ENCODE data around the gene GAREM1.

Gene GAREM1

DNA sequence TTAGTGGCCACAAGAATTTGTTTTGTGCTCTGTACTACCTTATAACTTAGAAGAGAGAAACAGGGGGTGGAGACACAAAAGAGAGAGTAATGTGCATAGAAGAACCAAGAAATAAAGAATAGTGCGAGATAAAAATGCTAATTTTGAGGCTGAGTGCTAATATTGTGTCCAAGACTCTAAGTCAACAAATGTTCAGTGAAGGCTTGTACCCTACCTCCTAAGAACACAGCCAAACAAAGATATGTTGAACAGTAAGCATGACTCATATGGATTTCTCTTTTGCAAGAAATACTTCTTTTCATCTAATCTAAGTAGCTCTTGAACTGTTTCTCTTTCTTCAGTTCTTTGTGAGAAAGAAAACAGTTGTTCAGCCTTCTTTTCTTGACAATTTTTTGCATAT is 45.2 kb downstream of the GAREM1 start:
- no peak for DNase-seq (ENCODE audit: low spot score)

DNA sequence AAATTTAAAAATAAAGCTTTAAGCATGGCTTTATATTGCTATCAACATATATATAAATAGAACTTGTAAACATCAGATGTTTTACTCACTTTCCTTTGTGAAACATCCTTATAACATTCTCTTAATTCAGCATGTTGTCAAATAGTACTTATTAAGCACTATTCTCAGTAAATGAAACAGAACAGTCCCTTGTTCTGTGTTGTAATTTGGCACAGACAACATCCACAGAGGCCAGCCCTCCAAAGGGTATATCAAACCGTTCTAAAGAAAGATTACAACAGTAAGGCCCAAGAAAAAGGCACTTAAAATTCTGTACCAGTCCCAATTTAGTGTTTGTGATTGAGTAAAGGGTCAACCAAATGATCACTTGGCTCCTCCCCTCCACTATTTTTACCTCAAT is 46.0 kb downstream of the GAREM1 start:
- DNase-seq (ENCODE audit: low spot score): no peak

DNA sequence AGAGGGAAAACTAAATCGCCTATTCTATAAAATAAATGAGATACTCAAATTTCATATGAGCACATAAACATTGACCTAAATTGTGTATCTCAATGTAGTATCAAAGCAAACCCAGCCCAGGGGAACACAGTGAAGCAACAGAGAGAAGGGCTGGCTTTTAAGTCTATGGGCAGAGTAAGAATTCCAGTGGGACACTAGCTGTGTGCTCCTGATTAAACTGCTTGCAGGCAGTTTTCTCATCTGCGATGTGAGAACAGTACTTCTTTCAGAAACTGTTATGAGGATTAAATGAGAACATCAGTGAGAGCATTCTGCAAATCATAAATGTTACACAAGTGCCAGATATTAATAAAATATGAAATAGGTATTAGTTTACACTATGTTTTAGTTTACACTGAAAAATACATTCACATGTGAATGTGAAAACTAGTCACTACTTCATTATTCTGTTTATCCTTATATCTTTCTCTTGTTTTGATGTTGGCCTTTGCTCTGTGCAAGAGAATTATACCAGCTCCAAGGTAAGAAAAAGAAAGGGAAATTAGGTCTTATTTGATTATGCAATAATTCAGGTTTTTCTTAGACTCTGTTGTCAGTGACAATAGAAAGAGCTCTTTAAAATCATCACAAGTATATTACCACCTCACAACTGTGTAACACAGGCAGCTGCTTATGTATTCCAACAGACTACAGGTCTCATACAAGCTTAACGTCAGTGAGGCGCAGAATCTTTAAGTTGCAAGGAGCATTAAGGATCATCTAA is 47.5 kb downstream of the GAREM1 start:
- DNase-seq (ENCODE audit: low spot score): no peak

DNA sequence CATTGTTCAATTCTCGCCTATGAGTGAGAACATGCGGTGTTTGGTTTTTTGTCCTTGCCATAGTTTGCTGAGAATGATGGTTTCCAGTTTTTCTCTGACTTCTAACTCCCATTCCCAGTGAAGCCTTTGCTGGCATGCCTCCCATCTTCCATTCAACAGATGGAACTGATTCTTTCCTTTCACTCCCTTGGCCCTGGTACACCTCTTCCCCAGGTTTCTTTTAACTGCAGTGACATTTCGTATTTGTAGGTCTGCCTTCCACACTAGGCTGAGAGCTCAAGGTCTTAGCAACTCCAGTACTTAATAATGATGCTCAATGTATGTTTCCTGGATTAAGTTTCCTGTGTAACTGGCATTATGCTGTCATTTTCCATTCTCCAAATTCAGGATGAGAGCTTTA is 48.5 kb downstream of the GAREM1 start:
- no peak for DNase-seq (ENCODE audit: low spot score)

DNA sequence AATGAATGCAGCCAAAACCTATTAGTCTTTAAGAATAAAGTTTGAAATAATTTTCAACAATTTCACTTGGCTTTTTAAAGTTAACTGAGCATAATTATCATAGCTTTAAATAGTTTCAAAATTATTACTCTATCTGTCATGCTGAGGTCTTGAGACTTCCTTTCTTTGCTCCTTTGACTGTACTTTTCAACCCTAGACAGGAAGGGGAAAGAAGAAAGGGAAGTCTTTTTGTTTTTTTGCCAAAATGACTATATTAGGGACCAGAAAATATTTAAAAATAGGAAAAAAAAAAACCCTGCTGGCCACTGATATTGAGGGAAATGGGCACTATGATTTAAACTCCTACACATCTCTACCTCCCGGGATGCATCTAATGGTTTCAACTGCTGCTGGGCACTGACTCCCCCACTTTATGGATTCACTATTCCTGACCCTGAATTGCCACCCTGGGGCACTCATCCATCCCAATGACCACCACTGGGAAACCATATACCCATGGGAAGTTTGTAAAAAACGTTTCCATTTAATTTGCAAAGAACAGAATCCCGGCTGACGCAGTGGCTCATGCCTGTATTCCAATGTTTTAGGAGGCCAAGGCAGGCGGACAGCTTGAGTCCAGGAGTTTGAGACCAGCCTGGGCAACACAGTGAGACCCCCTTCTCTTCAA is 50.5 kb downstream of the GAREM1 start:
- DNase-seq (ENCODE audit: low spot score): no peak

DNA sequence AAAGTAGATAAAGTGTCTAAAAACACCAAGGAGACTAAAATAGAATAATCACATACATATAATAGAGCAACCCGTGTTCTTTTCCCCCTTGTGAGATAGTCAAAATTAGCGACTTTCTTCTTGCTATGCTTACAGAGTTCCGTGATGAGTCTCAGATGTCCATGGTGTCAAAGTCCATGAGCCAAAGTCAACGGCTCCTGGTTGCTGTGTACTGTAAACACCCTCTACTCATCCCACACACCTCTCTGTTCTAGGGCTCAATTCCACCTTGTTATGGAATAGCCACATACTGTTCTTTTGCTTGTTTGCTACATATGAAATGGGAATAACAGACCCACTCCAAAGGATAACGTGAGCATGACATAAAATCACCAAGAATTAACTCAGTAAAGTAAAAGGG is 52.5 kb downstream of the GAREM1 start:
- DNase-seq (ENCODE audit: low spot score): no peak

DNA sequence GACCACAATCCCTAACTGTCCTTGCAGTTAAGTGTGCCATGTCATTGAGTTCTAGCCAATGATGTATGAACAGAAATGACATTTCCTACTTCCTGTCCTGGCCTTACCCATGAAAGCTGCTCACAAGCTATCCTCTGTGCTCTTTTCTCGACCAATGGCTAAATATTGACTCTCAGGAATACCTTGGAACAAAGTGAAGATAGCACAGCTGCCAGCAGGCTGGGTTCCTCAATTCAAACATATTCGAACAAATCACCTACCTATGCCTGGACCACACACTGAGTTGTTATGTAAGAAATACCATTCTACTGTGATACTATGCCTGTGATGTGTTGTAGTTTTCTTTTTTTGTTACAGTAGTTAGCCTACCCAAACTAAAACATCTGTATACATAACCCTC is 65.1 kb downstream of the GAREM1 start:
- DNase-seq (ENCODE audit: low spot score): no peak

DNA sequence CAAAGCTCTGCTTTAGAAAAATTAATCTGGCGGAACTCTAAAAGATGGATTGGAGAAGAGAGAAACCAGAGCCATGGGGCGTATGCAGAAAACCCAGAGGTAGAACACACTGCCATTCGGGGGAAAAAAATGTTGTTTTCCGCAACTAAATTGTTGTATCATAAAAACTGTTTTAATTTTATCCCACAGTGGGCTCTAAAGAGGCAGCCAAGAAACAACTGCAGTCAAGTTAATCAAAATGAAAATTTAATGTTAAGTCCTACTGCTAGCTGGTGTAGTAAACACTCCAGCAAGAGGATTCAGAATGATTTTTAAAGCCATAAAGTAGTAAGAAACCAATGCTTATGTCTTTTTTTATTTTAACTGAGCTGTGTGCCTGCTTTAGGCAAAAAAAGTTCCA is 69.1 kb downstream of the GAREM1 start:
- no peak for DNase-seq (ENCODE audit: low spot score)

DNA sequence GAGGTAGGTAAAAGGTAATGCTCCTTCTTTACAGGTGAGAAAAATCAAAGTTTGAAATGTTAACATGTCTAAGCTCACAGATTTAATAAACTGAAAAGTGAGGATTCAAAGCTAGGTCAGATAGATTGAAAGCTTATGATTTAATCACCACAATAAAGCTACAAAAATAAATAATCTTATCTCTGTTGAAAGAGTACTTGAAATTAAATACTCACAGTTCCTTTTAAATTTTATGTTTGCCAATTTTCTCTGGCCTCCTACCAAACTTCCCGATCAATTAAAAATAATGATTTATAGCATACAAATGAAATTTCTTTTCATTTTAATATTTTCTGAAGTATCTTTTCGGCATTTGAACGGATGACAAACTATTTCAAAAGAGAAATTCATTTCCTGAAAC is 77.3 kb downstream of the GAREM1 start:
- no peak for DNase-seq (ENCODE audit: low spot score)

DNA sequence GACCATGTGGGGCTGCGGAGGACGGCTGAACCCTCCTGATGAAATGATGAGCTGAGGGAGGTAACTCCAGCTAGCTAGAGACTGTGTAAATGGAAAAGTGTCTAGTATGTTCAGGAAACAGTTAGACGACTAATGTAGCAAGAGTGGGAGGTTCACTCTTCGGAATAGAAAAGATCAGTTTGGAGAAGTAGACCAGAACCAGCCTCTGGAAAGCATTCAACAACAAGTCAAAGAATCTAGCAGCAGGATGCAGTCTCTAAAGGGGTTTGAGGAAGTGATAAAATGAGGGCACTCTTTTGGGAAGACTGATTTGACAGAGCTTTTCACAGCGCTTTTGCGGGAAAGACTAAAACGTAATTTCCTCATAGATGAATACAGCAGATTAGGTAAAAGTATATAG is 79.6 kb downstream of the GAREM1 start:
- no peak for DNase-seq (ENCODE audit: low spot score)

DNA sequence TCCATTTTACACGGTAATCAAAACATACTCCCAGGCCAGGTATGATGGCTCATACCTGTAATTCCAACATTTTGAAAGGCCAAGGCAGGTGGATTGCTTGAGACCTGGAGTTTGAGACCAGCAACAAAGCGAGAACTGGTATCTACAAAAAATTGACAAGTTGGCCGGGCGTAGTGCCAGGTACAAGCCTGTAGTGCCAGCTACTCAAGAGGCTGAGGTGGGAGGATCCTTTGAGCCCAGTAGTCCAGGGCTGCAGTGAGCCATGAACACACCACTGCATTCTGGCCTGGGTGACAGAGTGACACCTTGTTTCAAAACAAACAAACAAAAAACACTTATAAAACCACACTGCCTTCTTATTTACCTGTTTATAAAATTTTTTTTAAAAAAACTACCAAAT is 80.8 kb downstream of the GAREM1 start:
- no peak for DNase-seq (ENCODE audit: low spot score)

DNA sequence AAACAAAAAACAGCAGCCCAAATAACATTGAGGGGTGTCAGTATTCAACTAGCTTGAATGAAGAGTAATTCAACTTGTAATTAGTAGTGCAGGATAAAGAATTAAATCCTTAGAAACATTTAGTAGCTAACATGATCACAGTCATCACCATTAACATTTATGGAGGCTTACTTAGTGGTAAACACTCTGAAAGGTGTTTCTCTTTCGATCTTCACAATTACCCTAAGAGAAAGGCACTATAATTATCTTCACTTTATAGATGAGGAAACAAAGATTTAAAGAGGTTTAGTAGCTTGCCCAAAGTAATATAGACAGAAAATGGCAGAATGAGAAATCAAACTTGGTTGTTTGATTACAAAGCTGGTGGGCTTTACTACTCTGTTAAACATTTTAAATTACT is 81.5 kb downstream of the GAREM1 start:
- no peak for DNase-seq (ENCODE audit: low spot score)

DNA sequence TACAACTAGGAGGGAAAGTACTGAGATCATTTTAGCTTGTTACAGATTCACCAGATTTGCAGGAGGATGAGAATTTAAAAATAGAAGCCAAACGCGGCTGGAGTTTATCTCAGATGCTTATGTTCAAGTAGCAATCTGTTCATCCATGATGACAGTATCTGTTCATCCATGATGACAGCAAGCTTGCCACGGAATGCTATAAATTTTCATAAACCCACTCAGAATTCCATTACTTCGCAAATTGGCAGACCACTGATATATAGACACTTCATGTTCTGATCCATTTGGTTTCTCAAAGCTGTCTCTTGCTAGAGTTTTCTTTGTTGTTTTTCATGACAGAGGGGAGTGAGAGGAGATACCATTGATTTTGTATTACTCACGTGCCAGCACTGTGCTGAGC is 84.2 kb downstream of the GAREM1 start:
- DNase-seq (ENCODE audit: low spot score): no peak

DNA sequence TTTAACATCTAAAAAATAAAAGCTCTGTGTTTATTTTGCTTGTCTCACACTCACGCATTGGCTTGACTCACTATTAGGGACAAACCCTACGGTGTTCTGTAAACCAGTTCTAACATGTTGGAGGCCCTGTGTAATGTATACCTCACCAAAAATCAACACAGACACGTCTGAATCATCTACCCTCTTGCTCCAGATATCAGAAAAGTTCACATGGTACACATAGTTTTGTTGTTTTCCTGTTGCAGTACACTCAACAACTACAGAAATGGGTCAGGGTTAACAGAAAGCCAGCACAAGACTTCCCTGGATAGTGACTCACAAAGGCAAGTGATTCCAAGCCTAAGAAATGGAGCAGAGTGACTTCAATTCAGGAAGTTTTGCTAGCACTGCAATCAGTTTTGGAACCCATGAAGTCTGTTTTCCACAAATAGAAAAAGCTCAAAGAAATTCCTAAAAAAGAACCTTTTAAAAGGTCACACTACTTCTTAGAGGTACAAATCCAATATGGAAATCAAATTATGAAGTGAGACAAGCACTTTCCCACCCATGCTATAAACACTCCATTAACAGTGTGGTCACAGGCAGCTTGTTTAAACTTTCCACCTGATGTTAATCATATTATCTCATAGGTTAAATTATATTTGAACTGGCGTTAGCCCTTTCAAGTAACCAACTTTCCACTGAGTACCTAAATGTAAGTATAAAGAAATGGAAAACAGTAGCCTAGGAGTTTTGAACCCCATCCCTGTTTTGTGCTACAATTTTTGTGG is 87.4 kb downstream of the GAREM1 start:
- no peak for DNase-seq (ENCODE audit: low spot score)

DNA sequence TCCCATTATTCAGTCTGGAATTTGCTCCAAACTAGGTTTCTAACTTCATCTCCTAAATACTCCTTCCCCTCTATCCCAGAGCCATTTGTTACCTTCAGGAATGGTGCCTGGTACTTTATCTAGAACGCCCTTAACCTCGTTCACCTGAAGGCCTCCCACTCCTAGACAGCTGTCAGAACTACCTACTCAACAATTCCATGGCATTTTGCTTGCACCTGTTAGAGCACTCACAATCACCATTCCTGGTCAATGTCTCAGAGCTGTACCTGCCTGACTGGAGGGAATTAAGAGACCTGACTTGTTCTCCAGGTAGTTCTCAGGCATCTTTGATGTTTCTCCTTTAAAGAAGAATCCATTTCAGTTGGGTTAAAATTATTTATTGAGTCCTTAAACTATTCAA is 88.9 kb downstream of the GAREM1 start:
- DNase-seq (ENCODE audit: low spot score): no peak

DNA sequence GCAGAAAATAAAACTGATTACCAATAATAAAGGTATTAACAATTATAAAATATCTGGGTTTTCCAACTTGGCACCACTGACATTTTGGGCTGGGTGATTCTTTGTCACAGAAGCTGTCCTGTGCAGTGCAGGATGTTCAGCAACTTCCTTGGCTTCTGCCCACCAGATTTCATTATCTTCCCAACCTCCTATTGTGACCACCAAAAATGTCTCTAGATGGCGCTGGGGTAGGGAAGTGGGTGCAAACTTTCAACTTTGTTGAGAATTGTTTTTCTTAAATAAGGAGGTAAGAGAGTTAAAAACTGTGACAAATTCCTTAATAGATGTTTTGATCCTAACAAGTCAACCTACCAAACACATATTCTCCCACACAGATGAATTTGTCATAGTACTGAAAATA is 90.1 kb downstream of the GAREM1 start:
- peak; percentile 45 for DNase-seq (ENCODE audit: low spot score)

DNA sequence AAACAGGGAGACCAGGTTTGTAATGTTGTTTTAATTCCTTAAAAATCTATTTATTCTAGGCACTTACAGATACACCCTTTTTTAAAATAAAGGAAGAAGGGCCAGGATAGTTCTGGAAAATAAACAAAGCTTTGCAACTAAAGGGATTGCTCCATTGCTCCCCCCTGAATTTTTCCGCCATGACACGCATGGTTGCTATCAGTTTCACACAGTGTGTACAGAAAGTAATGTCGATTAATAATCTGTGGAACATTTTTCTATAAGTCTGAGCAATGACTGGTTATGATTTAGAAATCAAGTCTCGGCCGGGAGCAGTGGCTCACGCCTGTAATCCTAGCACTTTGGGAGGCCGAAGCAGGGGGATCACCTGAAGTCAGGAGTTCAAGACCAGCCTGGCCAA is 90.8 kb downstream of the GAREM1 start:
- no peak for DNase-seq (ENCODE audit: low spot score)

DNA sequence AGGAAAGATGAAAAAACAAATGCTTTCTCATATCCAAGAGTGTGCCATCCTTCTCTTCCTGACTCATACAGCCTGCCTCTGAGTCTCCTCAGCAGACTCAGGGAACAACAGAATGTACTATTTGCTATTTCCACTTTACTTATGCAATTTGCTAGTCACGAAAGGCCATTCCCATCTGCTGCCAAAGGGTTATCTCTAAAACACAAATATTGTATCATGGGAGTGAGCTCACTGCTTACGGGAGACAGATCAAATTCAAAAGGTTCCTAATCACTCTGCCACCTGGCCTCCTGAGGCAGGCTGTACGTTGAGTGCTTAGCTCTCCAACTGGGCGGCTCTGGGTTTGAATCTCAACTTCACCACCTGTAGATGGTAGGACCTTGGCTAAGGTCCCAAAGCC is 92.0 kb downstream of the GAREM1 start:
- DNase-seq (ENCODE audit: low spot score): peak; percentile 55

DNA sequence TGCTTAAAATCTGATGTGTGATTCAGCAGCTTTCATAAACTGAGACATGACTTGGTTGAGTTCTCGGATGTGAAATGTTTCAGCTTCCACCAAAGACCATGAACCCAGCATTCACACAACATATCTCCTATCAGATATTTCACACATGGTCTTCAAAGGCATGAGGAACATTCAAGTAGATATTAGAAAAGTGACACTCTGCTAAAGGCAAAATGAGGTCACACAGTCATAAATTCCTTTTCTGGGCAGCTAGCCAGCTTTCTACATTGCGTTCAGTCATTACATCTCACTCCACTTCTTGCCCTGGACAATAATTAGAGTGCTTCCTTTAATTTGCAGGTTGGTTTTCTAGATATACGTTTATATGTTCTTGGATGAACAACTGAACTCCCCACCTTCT is 96.7 kb downstream of the GAREM1 start:
- peak; percentile 44 for DNase-seq (ENCODE audit: low spot score)

DNA sequence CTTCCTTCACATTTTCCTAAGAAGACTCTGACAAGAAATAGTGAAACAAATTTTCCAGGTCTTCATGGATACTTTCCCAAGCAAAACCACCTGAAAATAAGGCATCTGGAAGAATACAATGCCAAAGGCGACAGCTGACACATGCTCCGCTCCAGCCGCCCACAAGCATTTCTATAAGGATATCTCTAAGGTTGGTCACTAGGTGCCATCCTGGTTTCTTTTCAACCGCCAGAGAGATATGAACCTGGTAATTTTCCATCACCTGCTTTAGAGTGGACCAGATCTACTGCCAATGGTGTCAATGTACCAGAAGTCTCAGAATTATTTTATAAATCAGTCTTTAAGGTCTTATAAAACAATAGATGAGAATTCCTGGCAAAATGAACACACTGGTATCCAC is 97.2 kb downstream of the GAREM1 start:
- no peak for DNase-seq (ENCODE audit: low spot score)

DNA sequence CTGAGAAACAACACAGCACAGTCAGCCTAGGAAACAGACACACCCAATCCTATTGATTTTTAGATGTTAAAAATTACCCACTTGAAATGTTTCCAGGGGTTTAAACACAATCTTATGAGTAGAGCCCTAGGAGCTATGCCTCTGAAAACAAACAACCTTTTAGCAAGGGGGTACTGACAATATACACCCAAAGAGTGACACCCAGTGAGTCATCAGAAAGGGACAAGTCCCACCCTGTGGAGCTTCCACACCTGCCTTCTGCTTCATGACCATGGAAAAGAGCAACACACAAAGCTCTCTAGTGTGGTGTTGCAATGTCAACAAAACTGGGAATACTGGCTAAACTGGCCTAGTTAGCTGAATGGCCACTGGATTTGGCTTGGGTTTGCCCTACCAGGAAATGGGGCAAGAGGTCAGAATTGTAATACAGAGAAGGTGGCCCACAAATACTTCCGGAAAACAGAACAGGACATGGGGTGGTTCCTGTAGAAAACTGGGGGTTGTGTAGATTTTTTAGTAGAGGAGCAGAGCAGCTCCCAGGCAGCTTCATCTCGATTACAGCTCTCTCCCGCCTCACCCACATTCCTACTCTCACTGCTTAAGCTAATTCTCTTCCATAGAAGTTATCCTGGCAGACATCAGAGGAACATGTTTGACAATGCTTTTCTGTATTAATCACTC is 98.2 kb downstream of the GAREM1 start:
- DNase-seq (ENCODE audit: low spot score): no peak

DNA sequence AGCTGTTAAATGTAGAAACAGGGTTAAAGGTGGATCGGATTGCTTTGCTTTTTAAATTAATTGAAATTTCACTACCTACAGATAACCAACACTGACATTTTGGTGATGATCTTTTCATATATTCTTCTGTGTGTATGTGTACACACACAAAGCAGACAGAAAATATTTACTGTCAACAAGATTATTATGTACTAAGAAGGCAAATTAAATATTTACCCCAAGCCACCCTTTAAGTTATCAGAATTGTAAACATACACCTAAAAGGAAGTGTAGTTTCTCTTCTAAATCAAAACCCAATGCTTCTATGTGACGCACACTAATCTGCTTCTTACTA is 98.7 kb downstream of the GAREM1 start:
- DNase-seq (ENCODE audit: low spot score): no peak

DNA sequence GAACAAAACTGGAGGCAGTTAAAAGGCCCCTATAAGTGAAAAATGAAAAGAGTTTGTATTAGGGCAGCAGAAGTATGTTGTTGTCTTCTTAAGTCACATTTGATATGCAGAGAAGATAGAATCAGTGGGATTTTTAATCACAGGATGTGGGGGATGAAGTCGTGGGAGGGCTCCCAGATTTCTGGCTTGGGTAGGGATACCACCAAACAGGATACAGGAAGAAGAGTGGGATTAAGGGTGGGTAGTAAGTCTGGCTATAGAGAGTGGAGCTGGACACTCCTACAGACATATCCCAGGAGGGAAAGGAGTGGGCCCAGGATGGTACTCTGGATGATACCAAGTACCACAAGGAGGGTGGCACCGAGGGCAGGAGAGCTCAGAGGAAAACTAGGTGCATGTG is 99.3 kb downstream of the GAREM1 start:
- DNase-seq (ENCODE audit: low spot score): no peak
